Psoas muscle (tissue), 8 donors: Measurements from ENCODE around the gene TEAD1. TPM values are rescaled to one million over a fixed set of nuclear protein-coding genes. Genes with fewer than 3 reads are reported as not detected.

Experiments used
- ATAC-seq, 4 donors: fragments of 200-7000 bp; cut with Tn5 transposase; one replicate each; pipeline ENCODE4 v1.9.1; 2020; ENCODE audit warnings: moderate library complexity in 3 of 4, mild to moderate bottlenecking in 2 of 4
- DNase-seq, 2 donors: peaks; one replicate each; pipeline ENCODE4 v3.0.0-alpha.2; 2020
- H3K27ac ChIP-seq: fragments of 200-600 bp; one replicate; pipeline ENCODE4 v1.8.0; 2022
- H3K27me3 ChIP-seq, 3 donors: fragments of 200-600 bp in 1 of 3; one replicate each; pipeline versions ENCODE4 v1.6.1 to v1.8.0; 2013 to 2022; ENCODE audit warnings: low read length in 2 of 3, mild to moderate bottlenecking in 2 of 3, moderate library complexity in 1 of 3; ENCODE audit not compliant: insufficient read depth in 3 of 3
- H3K36me3 ChIP-seq, 2 donors: fragments of 200-600 bp in 1 of 2; one replicate each; pipeline versions ENCODE4 v1.6.1 to v1.8.0; 2013 to 2022; ENCODE audit warnings: low read depth in 1 of 2, mild to moderate bottlenecking in 1 of 2, moderate library complexity in 1 of 2; ENCODE audit not compliant: insufficient read depth in 1 of 2
- H3K4me1 ChIP-seq: fragments of 200-600 bp; one replicate; pipeline ENCODE4 v1.8.0; 2022
- H3K4me3 ChIP-seq: fragments of 200-600 bp; one replicate; pipeline ENCODE4 v1.8.0; 2022; ENCODE audit warnings: mild to moderate bottlenecking
- H3K9me3 ChIP-seq: fragments of 200-600 bp; one replicate; pipeline ENCODE4 v1.8.0; 2022
- CTCF ChIP-seq: fragments of 200-600 bp; IDR thresholded peaks from one replicate; pipeline ENCODE4 v1.8.0; 2022; ENCODE audit warnings: antibody characterized with exemption
- WGBS, 3 donors: extraction: QIAGEN DNeasy Blood & Tissue Kit; methylation state at CpG; one replicate each; pipeline versions ENCODE4 v1.1.6 to v1.1.7; 2013; 5-methylcytosine and 5-hydroxymethylcytosine counted together
- intact Hi-C, 2 donors: fragments of 100-400 bp; cut with DNase I; formaldehyde crosslinking; loops; one replicate each; pipeline versions ENCODE4 v1.11.0 to v1.14.2; 2022
- polyA plus RNA-seq, 3 donors: library from polyadenylated mRNA; stranded (reverse); fragments of 200-250 nt; gene quantifications; one replicate each; pipeline ENCODE4 v1.2.3, GENCODE V29; 2013
- total RNA-seq, 4 donors: library from RNA; stranded (reverse); fragmentation: NEBNext Ultra II Directional in 2 of 4; extraction: Animal tissue kit (Norgen Biotek cat#: 25700) in 2 of 4; gene quantifications; one replicate each; pipeline versions ENCODE4 v1.2.1 to v1.2.4, GENCODE V29; 2021 to 2023
- donor health status: healthy with polysubstance abuse.
- donor health status: DM: no; HTN: no; CAD: no; lungs with moderate emphysema.
- donor health status: Bipolar disorder and iron deficiency.
- donor health status: healthy.
- donor health status: DM: yes; HTN: yes; CAD: no.
- donor health status: DM: no; HTN: no; CAD: no.
- donor health status: DM: no; HTN: no; CAD: no.
- donor health status: DM: yes; HTN: yes; CAD: no.

Gene TEAD1
- total and polyA plus RNA-seq, 7 donors: 11.3 to 178 (median 112) TPM

- peak overlapping the region; percentile 19 for H3K27ac ChIP-seq
- no peak for TF ChIP-seq CTCF
- DNase-seq (no peak), ATAC-seq (no peak)
- H3K4me1 ChIP-seq: peaks cover 45% of the 10 kb centered on the region
- no peaks in the 10 kb centered on the region for H3K27me3 ChIP-seq
- WGBS, 3 donors: 100% methylated on average over 1 of the region's 1 CpG
- intact Hi-C loops: no loop called here
- no peak overlapping the region for H3K4me3 ChIP-seq
- H3K36me3 ChIP-seq: no peaks in the 10 kb centered on the region
- H3K9me3 ChIP-seq: no peaks in the 10 kb centered on the region
Measured at GRCh38 chr11:12834630-12835029, 160.4 kb downstream of the TEAD1 start.

GRCh38 chr11:12835286-12835685 is 161.1 kb downstream of the TEAD1 start:
- Histone ChIP-seq H3K9me3 (no peaks in the 10 kb centered on the region), H3K27ac (peak overlapping the region; percentile 19), H3K4me1 (peaks cover 40% of the 10 kb centered on the region), H3K4me3 (no peak overlapping the region), H3K27me3 (no peaks in the 10 kb centered on the region), H3K36me3 (no peaks in the 10 kb centered on the region)
- intact Hi-C loops: no loop called here
- no peak for TF ChIP-seq CTCF
- DNase-seq (no peak), ATAC-seq (no peak)
- WGBS, 3 donors: 77 to 84% (median 82%) methylated on average over 11 of the region's 11 CpGs

- ATAC-seq (peak in 3 of 4 donors; percentile 25 to 51 (median 28)), DNase-seq (no peak)
- TF ChIP-seq CTCF: no peak
- peaks cover 48% of the 10 kb centered on the region for H3K4me1 ChIP-seq
- intact Hi-C loops: no loop called here
- no peaks in the 10 kb centered on the region for H3K27me3 ChIP-seq
- no peaks in the 10 kb centered on the region for H3K36me3 ChIP-seq
- peak overlapping the region; percentile 69 for H3K27ac ChIP-seq
- H3K4me3 ChIP-seq: peak overlapping the region; percentile 39
- H3K9me3 ChIP-seq: no peaks in the 10 kb centered on the region
- 52 to 76% (median 55%) methylated on average over 6 of the region's 6 CpGs for WGBS, 3 donors
Measured at GRCh38 chr11:12838463-12839123, 164.4 kb downstream of the TEAD1 start.

- H3K27ac ChIP-seq: peak overlapping the region; percentile 69
Measured at GRCh38 chr11:12840871-12841660, 166.8 kb downstream of the TEAD1 start.

More at GRCh38 chr11:12840871-12841660, 166.8 kb downstream of the TEAD1 start:
- ATAC-seq (peak in 1 of 4 donors; percentile 17), DNase-seq (no peak)
- TF ChIP-seq CTCF: no peak
- intact Hi-C loops: loop anchor here in 1 of 2 donors (5.0 kb wide), 1 partner anchor 1066 kb away; no protein-coding TSS in a partner anchor
- Histone ChIP-seq H3K4me1 (peaks cover 66% of the 10 kb centered on the region), H3K36me3 (no peaks in the 10 kb centered on the region), H3K4me3 (no peak overlapping the region), H3K9me3 (no peaks in the 10 kb centered on the region), H3K27me3 (no peaks in the 10 kb centered on the region)
- 57 to 72% (median 64%) methylated on average over 6 of the region's 6 CpGs for WGBS, 3 donors
